KG1 (cell line): Measurements from ENCODE around the gene SMAD6.
"Not testable (repeated sequence)": the region's sequence is repeated elsewhere in the genome, so short reads cannot be mapped to it uniquely, and the experiment has no call there.

ENCODE experiments used
- DNase-seq: peaks from one replicate; lab custom pipeline; 2025; lab: John Stamatoyannopoulos, UW

SMAD6 gene

DNA sequence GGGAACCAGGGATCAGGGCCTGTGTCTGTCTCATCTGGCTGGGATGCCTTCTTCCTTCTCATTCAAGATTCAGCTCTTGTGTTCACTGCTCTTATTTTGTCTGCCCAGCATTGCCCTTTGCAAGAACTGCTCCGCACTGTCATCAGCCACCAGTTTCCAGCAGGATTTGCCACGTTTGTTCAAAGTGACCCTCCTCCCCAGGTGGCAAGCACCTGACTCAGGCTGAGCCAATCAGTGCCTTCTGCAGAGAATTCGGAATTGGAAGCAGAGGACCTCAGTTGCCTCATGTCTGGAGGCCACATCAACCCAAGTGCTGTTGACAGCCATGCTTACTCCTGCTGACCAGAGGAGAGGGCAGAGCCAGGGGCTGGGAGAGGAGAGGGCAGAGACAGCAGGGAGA, 124.5 kb downstream of the SMAD6 start:
- no peak for DNase-seq

DNA sequence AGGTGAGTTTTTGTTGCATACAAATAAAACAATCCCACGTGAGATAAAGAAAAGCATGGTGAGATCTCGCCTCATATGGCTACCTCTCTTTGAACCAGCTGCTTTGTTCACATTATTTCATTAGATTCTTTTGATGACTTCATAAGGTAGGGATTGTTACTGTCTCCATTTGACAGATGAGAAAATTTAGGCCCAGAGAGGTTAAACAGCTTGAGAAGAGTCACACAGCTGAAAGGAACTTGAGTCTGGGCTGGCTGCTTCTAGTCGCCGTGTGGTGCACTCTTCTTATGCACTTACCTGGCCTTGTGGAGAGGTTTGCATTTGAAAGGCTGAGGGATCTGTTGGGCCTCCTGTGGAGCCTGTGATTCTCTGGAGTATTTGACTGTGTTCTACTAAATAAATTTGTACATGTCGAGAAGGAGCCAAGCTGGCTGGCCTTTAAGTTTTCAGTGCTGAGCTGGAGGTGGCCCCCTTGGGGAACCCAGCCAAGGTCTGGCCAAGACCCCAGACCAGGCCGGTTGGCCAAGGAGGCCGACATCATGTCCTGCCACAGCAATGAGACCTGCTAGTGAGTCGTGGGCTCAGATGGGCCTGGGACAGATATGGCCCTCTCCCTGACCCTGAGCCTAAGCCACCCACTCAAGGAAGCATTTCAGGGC, 125.1 kb downstream of the SMAD6 start:
- no peak for DNase-seq

DNA sequence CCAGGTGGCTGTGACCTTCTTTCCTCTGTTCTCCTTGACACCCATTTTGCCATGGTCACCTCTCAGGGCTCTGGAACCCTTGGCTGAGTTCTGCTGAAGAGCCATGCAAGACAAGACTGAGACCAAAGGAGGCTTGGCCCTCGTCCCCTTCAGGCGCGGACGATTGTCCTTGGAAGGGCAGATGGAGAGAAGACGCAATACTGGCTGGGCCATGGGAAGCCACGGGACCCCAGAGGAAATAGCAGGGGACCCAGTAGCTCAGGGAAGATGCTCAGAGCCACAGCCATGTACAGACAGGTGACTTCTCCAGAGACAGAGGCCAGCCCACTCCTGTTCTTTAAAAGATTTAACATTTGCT, 125.6 kb downstream of the SMAD6 start:
- no peak for DNase-seq

DNA sequence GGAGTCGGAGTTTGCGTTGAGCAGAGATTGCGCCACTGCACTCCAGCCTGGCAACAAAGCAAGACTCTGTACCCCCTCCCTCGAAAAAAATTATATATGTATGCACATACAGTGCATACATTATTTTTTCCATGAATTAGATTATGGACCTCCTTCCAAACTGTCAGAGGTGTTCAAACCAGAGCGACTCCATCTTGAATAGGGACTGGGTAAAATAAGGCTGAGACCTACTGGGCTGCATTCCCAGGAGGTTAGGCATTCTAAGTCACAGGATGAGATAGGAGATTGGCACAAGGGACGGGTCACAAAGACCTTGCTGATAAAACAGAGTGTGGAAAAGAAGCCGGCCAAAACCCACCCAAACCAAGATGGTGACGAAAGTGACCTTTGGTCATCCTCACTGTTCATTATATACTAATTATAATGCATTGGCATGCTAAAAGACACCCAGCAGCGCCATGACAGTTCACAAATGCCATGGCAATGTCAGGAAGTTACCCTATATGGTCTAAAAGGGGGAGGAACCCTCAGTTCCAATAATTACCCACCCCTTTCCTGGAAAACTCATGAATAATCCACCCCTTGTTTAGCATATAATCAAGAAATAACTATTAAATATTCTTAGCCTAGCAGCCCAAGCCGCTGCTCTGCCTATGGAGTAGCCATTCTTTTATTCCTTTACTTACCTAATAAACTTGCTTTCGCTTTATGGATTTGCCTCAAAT, 126.9 kb downstream of the SMAD6 start:
- DNase-seq, result not testable (repeated sequence)

DNA sequence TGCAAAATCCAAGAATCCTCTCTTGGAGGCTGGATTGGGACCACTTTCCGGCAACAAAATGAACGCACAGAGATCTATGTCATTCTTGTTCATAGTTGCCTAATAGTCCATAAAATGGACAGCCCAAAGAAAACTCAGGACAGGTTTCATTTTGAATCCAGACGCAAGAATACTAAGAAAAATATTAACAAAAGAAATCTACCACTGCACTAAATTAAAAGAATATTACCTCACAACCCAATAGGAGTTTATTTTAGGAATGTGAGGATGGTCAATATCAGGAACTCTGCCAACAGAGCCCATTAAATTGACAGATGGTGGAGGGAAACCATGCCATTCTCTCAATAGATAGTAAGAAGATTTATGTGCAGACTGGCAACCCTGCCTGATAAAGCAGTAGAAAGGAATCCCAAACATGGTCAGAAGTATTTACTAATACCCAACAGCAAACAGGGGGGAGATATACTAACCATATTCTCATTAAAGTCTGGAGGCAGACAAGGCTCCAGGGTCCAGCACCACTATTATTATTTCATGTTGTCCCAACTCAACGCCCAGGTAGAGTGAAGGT, 127.6 kb downstream of the SMAD6 start:
- DNase-seq, result no peak

DNA sequence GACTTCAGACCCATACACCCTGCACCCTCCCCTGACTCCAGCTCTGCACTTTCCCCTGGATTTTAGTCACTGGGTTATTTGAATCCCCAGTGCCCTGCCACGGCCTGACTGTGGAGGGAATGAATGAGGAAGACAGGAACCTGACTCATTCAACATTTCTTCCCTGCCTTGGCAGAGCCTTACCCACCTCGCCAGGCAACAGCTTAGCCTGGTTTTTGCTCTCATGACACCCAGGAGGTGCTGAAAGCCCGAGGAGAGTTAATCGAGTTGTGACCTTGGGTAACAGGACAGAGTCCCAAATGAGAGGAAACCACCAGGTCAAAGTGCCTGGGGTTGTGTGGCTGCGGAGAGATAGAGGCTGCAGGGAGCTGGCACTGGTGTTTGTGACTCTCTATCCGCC, 128.3 kb downstream of the SMAD6 start:
- DNase-seq, result no peak

DNA sequence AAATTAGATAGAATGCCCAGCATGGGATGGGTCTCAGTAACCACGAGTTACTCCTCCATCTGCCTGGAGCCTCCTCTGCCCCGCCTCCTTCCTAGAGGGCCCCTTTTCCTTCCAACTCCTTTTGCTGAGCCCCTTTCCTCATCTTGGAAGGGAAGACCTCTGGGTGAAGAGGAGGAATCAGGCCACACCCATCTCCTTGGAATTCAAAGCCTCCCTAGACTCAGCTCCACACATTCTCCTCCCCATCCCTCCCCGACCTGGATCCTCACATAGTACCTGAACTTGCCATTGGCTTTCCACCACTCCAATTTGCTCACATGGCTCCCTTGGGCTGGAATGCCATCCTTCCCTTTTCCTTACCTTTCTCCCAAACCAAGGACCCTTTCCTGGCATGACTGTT, 128.8 kb downstream of the SMAD6 start:
- no peak for DNase-seq

DNA sequence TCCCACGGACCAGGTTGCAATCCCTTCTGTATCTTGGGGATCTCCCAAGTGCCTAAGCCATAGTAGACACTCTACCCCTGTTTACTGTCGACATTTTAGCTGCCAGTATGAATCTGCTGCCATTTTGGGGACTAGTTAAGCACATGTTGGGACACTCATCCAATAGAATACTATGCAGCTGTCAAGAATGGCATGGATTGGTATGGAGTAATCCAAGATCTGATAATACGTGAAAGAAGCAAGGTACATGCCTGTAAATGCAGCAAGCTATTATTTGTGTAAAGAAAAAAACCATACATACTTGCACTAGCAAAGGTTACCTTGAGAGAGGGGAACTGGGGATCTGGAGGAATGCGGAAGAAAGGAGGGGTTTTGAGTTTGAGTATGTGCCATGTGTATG, 129.3 kb downstream of the SMAD6 start:
- DNase-seq, result no peak

DNA sequence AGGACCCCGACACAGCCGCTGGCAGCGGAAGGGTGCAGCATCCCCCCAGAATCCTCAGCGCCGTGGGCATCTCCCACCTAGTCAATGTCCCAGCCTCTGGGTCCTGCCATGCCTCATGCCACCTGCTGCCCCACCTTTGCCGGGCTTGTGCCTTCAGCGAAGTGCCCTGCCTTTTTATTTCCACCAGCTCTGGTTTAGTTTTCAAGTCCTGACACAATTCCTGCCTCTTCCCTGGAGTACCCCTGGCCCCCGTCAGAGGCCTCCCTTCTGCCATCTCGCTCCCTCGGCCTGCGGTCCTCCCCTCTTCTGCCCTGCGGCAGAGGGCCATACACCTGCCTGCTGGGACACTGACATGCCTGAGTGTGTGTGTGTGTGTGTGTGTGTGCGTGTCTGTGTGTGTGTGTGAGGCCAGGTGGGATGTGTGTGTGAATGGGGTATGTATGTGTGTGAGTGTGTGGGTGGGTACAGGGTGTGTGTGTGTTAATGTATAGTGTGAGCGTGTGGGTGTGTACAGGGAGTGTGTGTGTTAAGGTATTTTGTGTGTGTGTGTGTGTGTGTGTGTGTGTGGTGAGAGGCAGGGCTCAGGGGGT, 129.9 kb downstream of the SMAD6 start:
- DNase-seq, result no peak
